ENCODE results near the gene SLC5A11. TPM values are rescaled to one million over a fixed set of nuclear protein-coding genes. Genes with fewer than 3 reads are reported as not detected.

SLC5A11 gene
- total and polyA plus RNA-seq, 4 donors = 0.05 to 1.1 TPM; not detected in 2

DNA sequence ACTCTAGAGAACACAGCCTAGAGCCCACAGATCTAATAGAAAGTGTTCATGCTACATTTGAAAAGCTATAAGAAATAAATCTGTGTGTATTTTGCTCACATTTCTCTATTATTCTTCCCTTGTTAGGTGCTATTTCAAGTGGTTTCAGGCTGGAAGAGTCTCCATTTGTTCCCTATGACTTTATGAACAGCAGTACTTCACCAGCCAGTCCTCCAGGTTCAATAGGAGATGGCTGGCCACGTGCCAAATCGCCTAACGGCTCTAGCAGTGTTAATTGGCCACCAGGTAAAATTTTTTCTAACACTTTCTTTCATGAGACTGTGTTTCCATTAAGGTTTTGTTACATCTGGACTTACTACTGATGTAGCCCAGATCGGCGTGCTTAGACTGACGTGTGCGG lies 30.7 kb upstream of the SLC5A11 start:
- Histone ChIP-seq H3K36me3 (ENCODE audit: control insufficient read depth in 4 of 4, insufficient read depth in 4 of 4, low read length in 4 of 4) (peaks cover 46 to 76% (median 64%) of the 10 kb centered on the region in 4 donors), H3K9me3 (ENCODE audit: control insufficient read depth in 4 of 4, insufficient read depth in 3 of 4, low read length in 3 of 4) (no peaks in the 10 kb centered on the region), H3K4me3 (no peak overlapping the region), H3K27ac (ENCODE audit: low read depth in 1 of 2, low read length in 1 of 2) (no peak overlapping the region), H3K27me3 (ENCODE audit: control insufficient read depth in 3 of 3, insufficient read depth in 3 of 3, low read length in 2 of 3) (no peaks in the 10 kb centered on the region), H3K9ac (ENCODE audit: insufficient read depth in 1 of 2, low read length in 2 of 2) (no peak overlapping the region), H3K4me1 (ENCODE audit: control insufficient read depth in 5 of 5, insufficient read depth in 5 of 5, low read length in 5 of 5) (peaks cover 0 to 10% (median 3%) of the 10 kb centered on the region in 5 donors)
- no peak for ATAC-seq (ENCODE audit: insufficient read depth, low FRiP score)
- TF ChIP-seq, protein P1, sequence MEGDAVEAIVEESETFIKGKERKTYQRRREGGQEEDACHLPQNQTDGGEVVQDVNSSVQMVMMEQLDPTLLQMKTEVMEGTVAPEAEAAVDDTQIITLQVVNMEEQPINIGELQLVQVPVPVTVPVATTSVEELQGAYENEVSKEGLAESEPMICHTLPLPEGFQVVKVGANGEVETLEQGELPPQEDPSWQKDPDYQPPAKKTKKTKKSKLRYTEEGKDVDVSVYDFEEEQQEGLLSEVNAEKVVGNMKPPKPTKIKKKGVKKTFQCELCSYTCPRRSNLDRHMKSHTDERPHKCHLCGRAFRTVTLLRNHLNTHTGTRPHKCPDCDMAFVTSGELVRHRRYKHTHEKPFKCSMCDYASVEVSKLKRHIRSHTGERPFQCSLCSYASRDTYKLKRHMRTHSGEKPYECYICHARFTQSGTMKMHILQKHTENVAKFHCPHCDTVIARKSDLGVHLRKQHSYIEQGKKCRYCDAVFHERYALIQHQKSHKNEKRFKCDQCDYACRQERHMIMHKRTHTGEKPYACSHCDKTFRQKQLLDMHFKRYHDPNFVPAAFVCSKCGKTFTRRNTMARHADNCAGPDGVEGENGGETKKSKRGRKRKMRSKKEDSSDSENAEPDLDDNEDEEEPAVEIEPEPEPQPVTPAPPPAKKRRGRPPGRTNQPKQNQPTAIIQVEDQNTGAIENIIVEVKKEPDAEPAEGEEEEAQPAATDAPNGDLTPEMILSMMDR (IDR thresholded peaks at IDR 0.05; ENCODE audit: control extremely low read depth, extremely low read depth) = no peak
- WGBS, 2 donors = 81 to 92% methylated on average over 7 of the region's 7 CpGs
- DNase-seq = no peak

DNA sequence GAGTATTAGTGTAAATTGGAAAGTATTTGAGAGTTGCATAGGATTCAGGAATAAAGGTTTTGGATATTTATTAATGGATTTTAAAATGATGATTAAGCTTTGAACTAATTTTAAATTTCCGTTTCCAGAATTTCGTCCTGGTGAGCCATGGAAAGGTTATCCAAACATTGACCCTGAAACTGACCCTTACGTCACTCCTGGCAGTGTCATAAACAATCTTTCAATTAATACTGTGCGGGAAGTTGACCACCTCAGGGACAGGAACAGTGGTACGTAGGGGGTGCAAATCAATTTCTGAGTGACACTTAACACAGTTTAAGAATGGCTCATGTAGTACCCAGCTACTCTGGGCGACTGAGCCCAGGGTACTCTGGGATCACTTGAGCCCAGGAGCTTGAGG lies 29.1 kb upstream of the SLC5A11 start:
- peaks cover 53 to 82% (median 63%) of the 10 kb centered on the region in 4 donors for H3K36me3 ChIP-seq (ENCODE audit: control insufficient read depth in 4 of 4, insufficient read depth in 4 of 4, low read length in 4 of 4)
- H3K9ac ChIP-seq (ENCODE audit: insufficient read depth in 1 of 2, low read length in 2 of 2) = no peak overlapping the region
- no peaks in the 10 kb centered on the region for H3K27me3 ChIP-seq (ENCODE audit: control insufficient read depth in 3 of 3, insufficient read depth in 3 of 3, low read length in 2 of 3)
- DNase-seq = no peak
- 82% methylated on average over 6 of the region's 6 CpGs for WGBS, 2 donors
- no peak for ATAC-seq (ENCODE audit: insufficient read depth, low FRiP score)
- no peaks in the 10 kb centered on the region for H3K9me3 ChIP-seq (ENCODE audit: control insufficient read depth in 4 of 4, insufficient read depth in 3 of 4, low read length in 3 of 4)
- H3K27ac ChIP-seq (ENCODE audit: low read depth in 1 of 2, low read length in 1 of 2) = no peak overlapping the region
- peaks cover 0 to 13% (median 3%) of the 10 kb centered on the region in 5 donors for H3K4me1 ChIP-seq (ENCODE audit: control insufficient read depth in 5 of 5, insufficient read depth in 5 of 5, low read length in 5 of 5)
- TF ChIP-seq, protein P1 (IDR thresholded peaks at IDR 0.05; ENCODE audit: control extremely low read depth, extremely low read depth) = no peak
- no peak overlapping the region for H3K4me3 ChIP-seq

GRCh38 chr16:24819462-24820040 lies 26.2 kb upstream of the SLC5A11 start:
- H3K9ac ChIP-seq (ENCODE audit: insufficient read depth in 1 of 2, low read length in 2 of 2) = no peak overlapping the region
- no peaks in the 10 kb centered on the region for H3K27me3 ChIP-seq (ENCODE audit: control insufficient read depth in 3 of 3, insufficient read depth in 3 of 3, low read length in 2 of 3)
- TF ChIP-seq, protein P1 (IDR thresholded peaks at IDR 0.05; ENCODE audit: control extremely low read depth, extremely low read depth) = no peak
- no peak overlapping the region for H3K27ac ChIP-seq (ENCODE audit: low read depth in 1 of 2, low read length in 1 of 2)
- H3K4me3 ChIP-seq = no peak overlapping the region
- 60 to 82% methylated on average over 2 of the region's 2 CpGs for WGBS, 2 donors
- no peaks in the 10 kb centered on the region for H3K9me3 ChIP-seq (ENCODE audit: control insufficient read depth in 4 of 4, insufficient read depth in 3 of 4, low read length in 3 of 4)
- DNase-seq (peak in 2 of 3 donors; percentile 53 to 81), ATAC-seq (ENCODE audit: insufficient read depth, low FRiP score) (no peak)
- peaks cover 0 to 13% (median 0%) of the 10 kb centered on the region in 5 donors for H3K4me1 ChIP-seq (ENCODE audit: control insufficient read depth in 5 of 5, insufficient read depth in 5 of 5, low read length in 5 of 5)
- peaks cover 56 to 70% (median 62%) of the 10 kb centered on the region in 4 donors for H3K36me3 ChIP-seq (ENCODE audit: control insufficient read depth in 4 of 4, insufficient read depth in 4 of 4, low read length in 4 of 4)

GRCh38 chr16:24820522-24820921 lies 25.2 kb upstream of the SLC5A11 start:
- no peak overlapping the region for H3K27ac ChIP-seq (ENCODE audit: low read depth in 1 of 2, low read length in 1 of 2)
- no peaks in the 10 kb centered on the region for H3K9me3 ChIP-seq (ENCODE audit: control insufficient read depth in 4 of 4, insufficient read depth in 3 of 4, low read length in 3 of 4)
- no peak overlapping the region for H3K4me3 ChIP-seq
- H3K9ac ChIP-seq (ENCODE audit: insufficient read depth in 1 of 2, low read length in 2 of 2) = no peak overlapping the region
- H3K36me3 ChIP-seq (ENCODE audit: control insufficient read depth in 4 of 4, insufficient read depth in 4 of 4, low read length in 4 of 4) = peaks cover 52 to 63% (median 56%) of the 10 kb centered on the region in 4 donors
- ATAC-seq (ENCODE audit: insufficient read depth, low FRiP score) = no peak
- TF ChIP-seq, protein P1 (IDR thresholded peaks at IDR 0.05; ENCODE audit: control extremely low read depth, extremely low read depth) = no peak
- H3K4me1 ChIP-seq (ENCODE audit: control insufficient read depth in 5 of 5, insufficient read depth in 5 of 5, low read length in 5 of 5) = peaks cover 0 to 13% (median 0%) of the 10 kb centered on the region in 5 donors
- DNase-seq = no peak
- no peaks in the 10 kb centered on the region for H3K27me3 ChIP-seq (ENCODE audit: control insufficient read depth in 3 of 3, insufficient read depth in 3 of 3, low read length in 2 of 3)
- 47 to 59% methylated on average over 1 of the region's 1 CpG for WGBS, 2 donors

Data from lung (tissue), 12 donors.